ENCODE results near the gene SPSB4. TPM values are rescaled to one million over a fixed set of nuclear protein-coding genes. Genes with fewer than 3 reads are reported as not detected.

Gene SPSB4
- total RNA-seq, 1 donor from 2014 or later = not detected

- Histone ChIP-seq H3K9me3 (no peaks in the 10 kb centered on the region), H3K4me3 (no peak overlapping the region), H3K4me1 (no peaks in the 10 kb centered on the region), H3K36me3 (no peaks in the 10 kb centered on the region), H3K27ac (no peak overlapping the region), H3K27me3 (no peaks in the 10 kb centered on the region)
- intact Hi-C loops (cut with DNase I) = no loop called here
- no peak for DNase-seq (ENCODE audit: low spot score in 2 of 2)
- no peak for TF ChIP-seq CTCF (IDR thresholded peaks at IDR 0.05)
Observed at GRCh38 chr3:141178026-141178425, 126.9 kb downstream of the SPSB4 start.

GRCh38 chr3:141178551-141178950, 127.4 kb downstream of the SPSB4 start:
- Histone ChIP-seq H3K36me3 (no peaks in the 10 kb centered on the region), H3K4me1 (no peaks in the 10 kb centered on the region), H3K27ac (no peak overlapping the region), H3K27me3 (no peaks in the 10 kb centered on the region), H3K4me3 (no peak overlapping the region), H3K9me3 (no peaks in the 10 kb centered on the region)
- TF ChIP-seq CTCF (IDR thresholded peaks at IDR 0.05) = no peak
- intact Hi-C loops (cut with DNase I) = no loop called here
- DNase-seq (ENCODE audit: low spot score in 2 of 2) = no peak

GRCh38 chr3:141179983-141180382, 128.8 kb downstream of the SPSB4 start:
- intact Hi-C loops (cut with DNase I) = no loop called here
- no peaks in the 10 kb centered on the region for H3K27me3 ChIP-seq

GRCh38 chr3:141181196-141181595, 130.0 kb downstream of the SPSB4 start:
- Histone ChIP-seq H3K36me3 (no peaks in the 10 kb centered on the region), H3K27ac (no peak overlapping the region), H3K4me3 (no peak overlapping the region), H3K27me3 (no peaks in the 10 kb centered on the region), H3K9me3 (no peaks in the 10 kb centered on the region), H3K4me1 (no peaks in the 10 kb centered on the region)
- no peak for DNase-seq (ENCODE audit: low spot score in 2 of 2)
- TF ChIP-seq CTCF (IDR thresholded peaks at IDR 0.05) = no peak
- intact Hi-C loops (cut with DNase I) = no loop called here

More at GRCh38 chr3:141179983-141180382, 128.8 kb downstream of the SPSB4 start:
- no peaks in the 10 kb centered on the region for H3K36me3 ChIP-seq
- H3K27ac ChIP-seq = no peak overlapping the region
- no peak for TF ChIP-seq CTCF (IDR thresholded peaks at IDR 0.05)
- DNase-seq (ENCODE audit: low spot score in 2 of 2) = no peak
- no peaks in the 10 kb centered on the region for H3K4me1 ChIP-seq
- H3K9me3 ChIP-seq = no peaks in the 10 kb centered on the region
- H3K4me3 ChIP-seq = no peak overlapping the region

- Histone ChIP-seq H3K4me3 (no peak overlapping the region), H3K27me3 (no peaks in the 10 kb centered on the region), H3K9me3 (no peaks in the 10 kb centered on the region), H3K27ac (no peak overlapping the region), H3K36me3 (no peaks in the 10 kb centered on the region), H3K4me1 (no peaks in the 10 kb centered on the region)
- TF ChIP-seq CTCF (IDR thresholded peaks at IDR 0.05) = no peak
- intact Hi-C loops (cut with DNase I) = no loop called here
- DNase-seq (ENCODE audit: low spot score in 2 of 2) = no peak
Observed at GRCh38 chr3:141181819-141182218, 130.7 kb downstream of the SPSB4 start.

- no peaks in the 10 kb centered on the region for H3K36me3 ChIP-seq
- H3K9me3 ChIP-seq = no peaks in the 10 kb centered on the region
- no peaks in the 10 kb centered on the region for H3K4me1 ChIP-seq
- no peaks in the 10 kb centered on the region for H3K27me3 ChIP-seq
- intact Hi-C loops (cut with DNase I) = no loop called here
- no peak for TF ChIP-seq CTCF (IDR thresholded peaks at IDR 0.05)
- DNase-seq (ENCODE audit: low spot score in 2 of 2) = no peak
- H3K27ac ChIP-seq = no peak overlapping the region
- no peak overlapping the region for H3K4me3 ChIP-seq
Observed at GRCh38 chr3:141183606-141184005, 132.5 kb downstream of the SPSB4 start.
